ENCODE data around the gene DOCK4. TPM values are rescaled to one million over a fixed set of nuclear protein-coding genes. Genes with fewer than 3 reads are reported as not detected.
A peak's percentile ranks its signal among the peaks of the same experiment; 100 is the strongest.

The DOCK4 gene
- total RNA-seq, 1 donor from 2014 or later, result 14.9 TPM

GRCh38 chr7:111734954-111735660 is 471.1 kb downstream of the DOCK4 start:
- ATAC-seq (ENCODE audit: poor library complexity), result peak; percentile 53
- intact Hi-C loops (cut with DNase I), result no loop called here
- no peak for DNase-seq

- intact Hi-C loops (cut with DNase I), result no loop called here
- ATAC-seq (ENCODE audit: poor library complexity) (no peak), DNase-seq (no peak)
These were observed 473.3 kb downstream of the DOCK4 start for GRCh38 chr7:111732923-111733322.

GRCh38 chr7:111730476-111731300 is 475.5 kb downstream of the DOCK4 start:
- intact Hi-C loops (cut with DNase I), result no loop called here
- DNase-seq (no peak), ATAC-seq (ENCODE audit: poor library complexity) (peak; percentile 53)

GRCh38 chr7:111730057-111730456 is 476.1 kb downstream of the DOCK4 start:
- DNase-seq (no peak), ATAC-seq (ENCODE audit: poor library complexity) (no peak)
- intact Hi-C loops (cut with DNase I), result no loop called here

- no peak for ATAC-seq (ENCODE audit: poor library complexity)
- intact Hi-C loops (cut with DNase I), result no loop called here
- DNase-seq, result no peak
These were observed 476.7 kb downstream of the DOCK4 start for GRCh38 chr7:111729483-111729882.

- ATAC-seq (ENCODE audit: poor library complexity) (no peak), DNase-seq (no peak)
- intact Hi-C loops (cut with DNase I), result no loop called here
These were observed 477.6 kb downstream of the DOCK4 start for GRCh38 chr7:111728635-111728995.

GRCh38 chr7:111727905-111728634 is 478.1 kb downstream of the DOCK4 start:
- intact Hi-C loops (cut with DNase I), result no loop called here
- ATAC-seq (ENCODE audit: poor library complexity) (no peak), DNase-seq (no peak)

GRCh38 chr7:111718886-111719285 is 487.3 kb downstream of the DOCK4 start:
- ATAC-seq (ENCODE audit: poor library complexity) (no peak), DNase-seq (no peak)
- intact Hi-C loops (cut with DNase I), result no loop called here

GRCh38 chr7:111711426-111712065 is 494.7 kb downstream of the DOCK4 start:
- intact Hi-C loops (cut with DNase I), result no loop called here
- ATAC-seq (ENCODE audit: poor library complexity), result no peak
- no peak for DNase-seq

- ATAC-seq (ENCODE audit: poor library complexity) (no peak), DNase-seq (no peak)
- intact Hi-C loops (cut with DNase I), result no loop called here
These were observed 495.3 kb downstream of the DOCK4 start for GRCh38 chr7:111710839-111711380.

GRCh38 chr7:111708072-111708471 is 498.1 kb downstream of the DOCK4 start:
- ATAC-seq (ENCODE audit: poor library complexity), result no peak
- DNase-seq, result no peak
- intact Hi-C loops (cut with DNase I), result no loop called here

- ATAC-seq (ENCODE audit: poor library complexity) (no peak), DNase-seq (no peak)
- intact Hi-C loops (cut with DNase I), result no loop called here
These were observed 500.4 kb downstream of the DOCK4 start for GRCh38 chr7:111705807-111706206.

GRCh38 chr7:111697771-111698170 is 508.4 kb downstream of the DOCK4 start:
- ATAC-seq (ENCODE audit: poor library complexity) (no peak), DNase-seq (no peak)
- intact Hi-C loops (cut with DNase I), result no loop called here

GRCh38 chr7:111694376-111694775 is 511.8 kb downstream of the DOCK4 start:
- intact Hi-C loops (cut with DNase I), result no loop called here
- DNase-seq (no peak), ATAC-seq (ENCODE audit: poor library complexity) (no peak)

GRCh38 chr7:111690364-111691111 is 515.7 kb downstream of the DOCK4 start:
- no peak for DNase-seq
- ATAC-seq (ENCODE audit: poor library complexity), result no peak
- intact Hi-C loops (cut with DNase I), result no loop called here

GRCh38 chr7:111685349-111685748 is 520.9 kb downstream of the DOCK4 start:
- intact Hi-C loops (cut with DNase I), result no loop called here
- DNase-seq, result no peak
- ATAC-seq (ENCODE audit: poor library complexity), result no peak

GRCh38 chr7:111682588-111683340 is 523.4 kb downstream of the DOCK4 start:
- no peak for ATAC-seq (ENCODE audit: poor library complexity)

GRCh38 chr7:111681242-111681641 is 525.0 kb downstream of the DOCK4 start:
- intact Hi-C loops (cut with DNase I), result no loop called here
- ATAC-seq (ENCODE audit: poor library complexity), result no peak
- DNase-seq, result no peak

More at GRCh38 chr7:111682588-111683340, 523.4 kb downstream of the DOCK4 start:
- intact Hi-C loops (cut with DNase I), result no loop called here
- DNase-seq, result no peak
